CD8-positive, alpha-beta memory T cell (primary cell): ENCODE measurements around the gene DOHH. TPM values are rescaled to one million over a fixed set of nuclear protein-coding genes. Genes with fewer than 3 reads are reported as not detected.

ENCODE experiments used
- CTCF ChIA-PET: fragments of 350-600 bp; sonication (Branson Sonifier 250); formaldehyde crosslinking; loops from one replicate; lab custom pipeline; 2021; ENCODE audit warnings: antibody characterized with exemption; lab: Charles Lee
- POLR2A ChIA-PET: fragments of 350-600 bp; sonication (Branson Sonifier 250); formaldehyde crosslinking; loops from one replicate; lab custom pipeline; 2021; ENCODE audit warnings: antibody characterized with exemption; lab: Charles Lee
- DNase-seq, 5 donors: peaks; one replicate each; pipeline versions ENCODE4 v3.0.0 to v3.0.0-alpha.2; 2020 to 2022; ENCODE audit warnings: mixed read lengths in 1 of 5
- H3K27ac ChIP-seq: one replicate; pipeline ENCODE4 v1.7.0; 2013; ENCODE audit warnings: low read depth, mild to moderate bottlenecking, low read length, moderate library complexity
- H3K27me3 ChIP-seq: 2 replicates; pipeline ENCODE4 v1.7.0; 2013; ENCODE audit warnings: low read length, mild to moderate bottlenecking; ENCODE audit not compliant: insufficient read depth, poor library complexity, severe bottlenecking
- H3K36me3 ChIP-seq: 2 replicates; pipeline ENCODE4 v1.7.0; 2013; ENCODE audit warnings: mild to moderate bottlenecking, low read length, moderate library complexity; ENCODE audit not compliant: insufficient read depth
- H3K4me1 ChIP-seq: 2 replicates; pipeline ENCODE4 v1.7.0; 2013; ENCODE audit warnings: mild to moderate bottlenecking, low read length, moderate library complexity; ENCODE audit not compliant: insufficient read depth
- H3K4me3 ChIP-seq: 2 replicates; pipeline ENCODE4 v1.7.0; 2013; ENCODE audit warnings: mild to moderate bottlenecking, low read length
- H3K9me3 ChIP-seq: 2 replicates; pipeline ENCODE4 v1.7.0; 2013; ENCODE audit warnings: mild to moderate bottlenecking, low read length
- H3K27ac Mint-ChIP-seq, 8 donors: one replicate each; pipeline ENCODE4 v1.8.0; 2020 to 2021; ENCODE audit warnings: mixed read lengths in 8 of 8, mild to moderate bottlenecking in 6 of 8, inconsistent platforms in 3 of 8, moderate library complexity in 3 of 8
- H3K27me3 Mint-ChIP-seq, 2 donors: one replicate each; pipeline ENCODE4 v1.8.0; 2020 to 2021; ENCODE audit warnings: mixed read lengths in 2 of 2, mild to moderate bottlenecking in 1 of 2, moderate library complexity in 1 of 2
- H3K36me3 Mint-ChIP-seq, 3 donors: one replicate each; pipeline ENCODE4 v1.8.0; 2020 to 2021; ENCODE audit warnings: mixed read lengths in 3 of 3, inconsistent platforms in 1 of 3, mild to moderate bottlenecking in 1 of 3
- H3K4me1 Mint-ChIP-seq, 3 donors: one replicate each; pipeline ENCODE4 v1.8.0; 2020 to 2021; ENCODE audit warnings: mixed read lengths in 3 of 3, inconsistent platforms in 1 of 3, mild to moderate bottlenecking in 1 of 3
- H3K4me3 Mint-ChIP-seq, 7 donors: one replicate each; pipeline ENCODE4 v1.8.0; 2020 to 2021; ENCODE audit warnings: mixed read lengths in 7 of 7, mild to moderate bottlenecking in 6 of 7, moderate library complexity in 4 of 7, inconsistent platforms in 2 of 7
- H3K9me3 Mint-ChIP-seq, 5 donors: one replicate each; pipeline ENCODE4 v1.8.0; 2020 to 2022; ENCODE audit warnings: mixed read lengths in 5 of 5, mild to moderate bottlenecking in 3 of 5, moderate library complexity in 2 of 5, inconsistent platforms in 1 of 5
- polyA plus RNA-seq: library from polyadenylated mRNA; unstranded; fragments of 300-500 nt; fragmentation: Illumina TruSeq; gene quantifications from one replicate; pipeline ENCODE4 v1.2.3, GENCODE V29; 2021
- total RNA-seq, 2 experiments: library from RNA; stranded (reverse); gene quantifications; one replicate each; pipeline ENCODE4 v1.2.3, GENCODE V29; 2021

DOHH gene
- total and polyA plus RNA-seq, 3 experiments from 2014 or later = 14.0 to 21.4 (median 21.3) TPM

GRCh38 chr19:3480383-3481091 lies 19.9 kb downstream of the DOHH start, which contains the start of gene SMIM24:
SMIM24 (minus strand) TSS chr19:3480525; CDS start chr19:3480463, 62 bp downstream.
- no peaks in the 10 kb centered on the region for H3K27me3 ChIP-seq
- H3K27me3 Mint-ChIP-seq = peaks cover 0 to 4% of the 10 kb centered on the region in 2 donors
- H3K4me1 ChIP-seq = peaks cover 9% of the 10 kb centered on the region
- H3K27ac ChIP-seq = no peak within 1 kb of the TSS
- H3K4me1 Mint-ChIP-seq = peaks cover 10 to 16% (median 12%) of the 10 kb centered on the region in 3 donors
- H3K9me3 Mint-ChIP-seq = no peaks in the 10 kb centered on the region
- DNase-seq = no peak
- no peak within 1 kb of the TSS for H3K4me3 ChIP-seq
- no peaks in the 10 kb centered on the region for H3K9me3 ChIP-seq
- no peak within 1 kb of the TSS for H3K27ac Mint-ChIP-seq
- H3K36me3 Mint-ChIP-seq = no peaks in the 10 kb centered on the region
- H3K4me3 Mint-ChIP-seq = peak within 1 kb of the TSS in 1 of 7 donors; percentile 5
- H3K36me3 ChIP-seq = no peaks in the 10 kb centered on the region
- POLR2A ChIA-PET = no interaction called here
- CTCF ChIA-PET = interaction anchor here (0.6 to 1.5 kb wide), 2 partner anchors 7 to 54 kb away, joined by 3 read pairs; no protein-coding TSS in a partner anchor

DNA sequence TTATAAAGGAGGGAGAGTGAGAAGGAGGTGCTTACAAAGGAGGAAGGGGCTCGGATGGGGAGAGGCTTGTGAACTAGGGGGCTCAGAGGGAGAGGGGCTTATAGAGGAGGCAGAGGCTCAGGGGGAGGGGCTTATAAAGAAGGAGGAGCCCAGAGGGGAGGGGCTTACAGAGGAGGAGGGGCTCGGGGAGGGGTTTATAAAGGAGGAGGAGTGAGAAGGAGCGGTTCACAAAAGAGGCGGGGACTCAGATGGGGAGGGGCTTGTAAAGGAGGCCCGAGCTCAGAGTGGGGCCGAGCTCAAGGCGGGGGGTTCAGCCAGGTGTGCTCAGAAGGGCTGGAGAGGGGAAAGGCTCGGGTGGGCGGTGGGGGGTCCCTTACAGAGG lies 20.6 kb downstream of the DOHH start:
- H3K36me3 Mint-ChIP-seq = no peaks in the 10 kb centered on the region
- peaks cover 10 to 16% (median 12%) of the 10 kb centered on the region in 3 donors for H3K4me1 Mint-ChIP-seq

DNA sequence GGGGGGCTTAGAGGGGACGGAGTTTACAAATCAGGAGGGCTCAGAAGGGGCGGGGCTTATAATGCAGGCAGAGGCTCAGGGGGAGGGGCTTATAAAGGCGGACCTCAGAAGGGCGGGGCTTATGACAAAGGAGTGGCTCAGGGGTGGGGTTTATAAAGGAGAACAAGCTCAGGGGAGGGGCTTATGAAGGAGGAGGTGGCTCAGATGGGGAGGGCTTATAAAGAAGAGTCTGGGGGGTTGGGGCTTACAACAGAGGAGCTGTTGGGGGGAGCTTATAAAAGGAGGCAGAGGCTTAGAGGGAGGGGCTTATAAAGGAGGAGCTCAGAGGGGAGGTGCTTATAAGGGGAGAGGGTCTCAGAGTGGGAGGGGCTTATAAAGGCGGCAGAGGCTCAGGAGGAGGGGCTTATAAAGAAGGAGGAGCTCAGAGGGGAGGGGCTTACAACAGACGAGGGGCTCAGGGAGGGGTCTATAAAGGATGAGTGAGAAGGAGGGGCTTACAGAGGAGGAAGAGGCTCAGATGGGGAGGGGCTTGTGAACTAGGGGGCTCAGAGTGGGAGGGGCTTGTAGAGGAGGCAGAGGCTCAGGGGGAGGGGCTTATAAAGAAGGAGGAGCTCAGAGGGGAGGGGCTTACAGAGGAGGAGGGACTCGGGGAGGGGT lies 21.2 kb downstream of the DOHH start:
- peak; percentile 25 to 71 (median 51) for DNase-seq
- peak overlapping the region in 5 of 7 donors; percentile 33 to 79 (median 62) for H3K4me3 Mint-ChIP-seq
- H3K4me1 Mint-ChIP-seq = peaks cover 10 to 16% (median 12%) of the 10 kb centered on the region in 3 donors
- no peaks in the 10 kb centered on the region for H3K9me3 ChIP-seq
- no peaks in the 10 kb centered on the region for H3K36me3 Mint-ChIP-seq
- peak overlapping the region in 1 of 8 donors; percentile 84 for H3K27ac Mint-ChIP-seq
- H3K27me3 Mint-ChIP-seq = peaks cover 0 to under 1% of the 10 kb centered on the region in 2 donors
- no peak overlapping the region for H3K4me3 ChIP-seq
- ChIA-PET POLR2A (interaction anchor here (0.6 kb wide), 2 partner anchors 54 to 138 kb away, joined by 4 read pairs; no protein-coding TSS in a partner anchor), CTCF (interaction anchor here (0.6 to 0.9 kb wide), 2 partner anchors 34 to 50 kb away, joined by 3 read pairs; no protein-coding TSS in a partner anchor)
- H3K27ac ChIP-seq = no peak overlapping the region
- no peaks in the 10 kb centered on the region for H3K27me3 ChIP-seq
- no peaks in the 10 kb centered on the region for H3K9me3 Mint-ChIP-seq
- peaks cover 9% of the 10 kb centered on the region for H3K4me1 ChIP-seq
- H3K36me3 ChIP-seq = no peaks in the 10 kb centered on the region

More for the DNA sequence above, 20.6 kb downstream of the DOHH start:
- no peak overlapping the region for H3K4me3 ChIP-seq
- peak in 3 of 5 donors; percentile 25 to 46 (median 28) for DNase-seq
- peaks cover 9% of the 10 kb centered on the region for H3K4me1 ChIP-seq
- CTCF ChIA-PET = interaction anchor here (0.6 to 0.9 kb wide), 2 partner anchors 35 to 51 kb away, joined by 3 read pairs; no protein-coding TSS in a partner anchor
- no peaks in the 10 kb centered on the region for H3K9me3 ChIP-seq
- peaks cover 0 to 4% of the 10 kb centered on the region in 2 donors for H3K27me3 Mint-ChIP-seq
- no peak overlapping the region for H3K27ac Mint-ChIP-seq
- H3K4me3 Mint-ChIP-seq = no peak overlapping the region
- no peaks in the 10 kb centered on the region for H3K27me3 ChIP-seq
- H3K36me3 ChIP-seq = no peaks in the 10 kb centered on the region
- H3K27ac ChIP-seq = no peak overlapping the region
- POLR2A ChIA-PET = interaction anchor here (0.6 kb wide), 1 partner anchor 53 kb away, joined by 4 read pairs; no protein-coding TSS in a partner anchor
- H3K9me3 Mint-ChIP-seq = no peaks in the 10 kb centered on the region

DNA sequence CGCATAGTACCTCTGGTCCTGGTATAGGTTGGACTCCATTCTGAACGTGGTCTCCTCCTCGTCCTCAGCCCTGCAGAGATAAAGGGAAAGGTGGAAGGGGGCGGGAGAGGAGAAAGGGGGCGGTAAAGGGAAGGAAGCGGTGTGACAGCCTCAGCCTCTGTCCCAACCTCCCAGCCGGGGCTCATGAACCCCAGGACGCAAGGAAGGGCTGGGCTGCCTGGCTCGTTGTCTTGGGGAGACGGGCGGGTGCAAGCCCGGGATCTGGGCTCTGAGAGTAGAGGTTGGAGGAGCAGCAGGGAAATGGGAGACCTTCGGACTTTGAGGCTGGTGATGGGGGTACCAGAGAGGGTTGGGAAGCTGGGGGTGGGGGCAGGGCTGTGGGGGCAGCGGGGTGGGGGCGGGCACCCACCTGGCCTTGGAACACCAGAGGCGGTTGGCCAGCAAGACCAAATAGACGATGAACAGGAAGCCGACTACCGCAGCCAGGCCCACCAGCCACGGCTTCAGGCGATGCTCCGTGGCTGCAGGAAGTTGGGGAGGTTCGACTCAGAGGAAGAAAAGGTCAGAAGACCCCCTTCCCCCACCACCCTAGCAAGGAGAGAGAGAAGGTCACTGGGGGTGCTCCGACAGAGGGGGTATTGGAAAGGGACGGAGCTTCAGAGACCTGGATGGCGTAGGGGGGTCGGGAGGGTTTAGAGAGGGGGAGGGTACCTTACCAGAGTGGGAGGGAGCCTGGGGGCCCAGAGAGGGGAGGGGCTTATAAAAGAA lies 21.9 kb downstream of the DOHH start:
- Mint-ChIP-seq H3K4me3 (peak overlapping the region in 5 of 7 donors; percentile 62 to 79 (median 72)), H3K27ac (peak overlapping the region in 4 of 8 donors; percentile 22 to 84 (median 74)), H3K27me3 (no peaks in the 10 kb centered on the region), H3K9me3 (no peaks in the 10 kb centered on the region), H3K4me1 (peaks cover 10 to 16% (median 12%) of the 10 kb centered on the region in 3 donors), H3K36me3 (no peaks in the 10 kb centered on the region)
- H3K36me3 ChIP-seq = no peaks in the 10 kb centered on the region
- H3K9me3 ChIP-seq = no peaks in the 10 kb centered on the region
- peak in 2 of 5 donors; percentile 3 to 20 for DNase-seq
- H3K4me1 ChIP-seq = peaks cover 9% of the 10 kb centered on the region
- ChIA-PET POLR2A (interaction anchor here (0.6 kb wide), 1 partner anchor 137 kb away, joined by 4 read pairs; no protein-coding TSS in a partner anchor), CTCF (interaction anchor here (0.9 kb wide), 1 partner anchor 49 kb away, joined by 3 read pairs; no protein-coding TSS in a partner anchor)
- H3K27ac ChIP-seq = no peak overlapping the region
- no peak overlapping the region for H3K4me3 ChIP-seq
- no peaks in the 10 kb centered on the region for H3K27me3 ChIP-seq

- H3K27me3 Mint-ChIP-seq = no peaks in the 10 kb centered on the region
- H3K4me1 ChIP-seq = peaks cover 9% of the 10 kb centered on the region
- H3K9me3 ChIP-seq = no peaks in the 10 kb centered on the region
- no peak overlapping the region for H3K27ac ChIP-seq
- no peak overlapping the region for H3K4me3 ChIP-seq
- no peaks in the 10 kb centered on the region for H3K9me3 Mint-ChIP-seq
- peak overlapping the region in 3 of 8 donors; percentile 29 to 91 (median 69) for H3K27ac Mint-ChIP-seq
- ChIA-PET POLR2A (no interaction called here), CTCF (no interaction called here)
- peak overlapping the region in 5 of 7 donors; percentile 5 to 70 (median 62) for H3K4me3 Mint-ChIP-seq
- H3K36me3 ChIP-seq = no peaks in the 10 kb centered on the region
- H3K27me3 ChIP-seq = no peaks in the 10 kb centered on the region
- DNase-seq = no peak
- H3K36me3 Mint-ChIP-seq = no peaks in the 10 kb centered on the region
- peaks cover 10 to 16% (median 12%) of the 10 kb centered on the region in 3 donors for H3K4me1 Mint-ChIP-seq
Measured at GRCh38 chr19:3477951-3478350, 22.5 kb downstream of the DOHH start.

DNA sequence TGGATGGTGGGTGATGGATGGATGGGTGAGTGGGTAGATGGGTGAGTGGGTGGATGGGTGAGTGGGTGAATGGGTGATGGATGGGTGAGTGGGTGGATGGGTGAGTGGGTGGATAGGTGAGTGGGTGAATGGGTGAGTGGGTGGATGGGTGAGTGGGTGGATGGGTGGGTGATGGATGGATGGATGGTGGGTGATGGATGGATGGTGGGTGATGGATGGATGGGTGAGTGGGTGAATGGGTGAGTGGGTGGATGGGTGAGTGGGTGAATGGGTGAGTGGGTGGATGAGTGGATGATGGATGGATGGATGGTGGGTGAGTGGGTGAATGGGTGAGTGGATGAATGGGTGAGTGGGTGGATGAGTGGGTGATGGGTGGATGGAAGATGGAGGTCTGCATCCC lies 23.0 kb downstream of the DOHH start:
- CTCF ChIA-PET = no interaction called here

GRCh38 chr19:3476830-3477229 lies 23.6 kb downstream of the DOHH start:
- Mint-ChIP-seq H3K4me1 (peaks cover 10 to 16% (median 12%) of the 10 kb centered on the region in 3 donors), H3K36me3 (no peaks in the 10 kb centered on the region), H3K27ac (no peak overlapping the region), H3K9me3 (no peaks in the 10 kb centered on the region), H3K27me3 (no peaks in the 10 kb centered on the region), H3K4me3 (no peak overlapping the region)
- H3K4me3 ChIP-seq = no peak overlapping the region
- H3K4me1 ChIP-seq = peaks cover 9% of the 10 kb centered on the region
- no peak overlapping the region for H3K27ac ChIP-seq
- DNase-seq = no peak
- POLR2A ChIA-PET = no interaction called here
- no peaks in the 10 kb centered on the region for H3K9me3 ChIP-seq
- CTCF ChIA-PET = no interaction called here
- no peaks in the 10 kb centered on the region for H3K27me3 ChIP-seq
- no peaks in the 10 kb centered on the region for H3K36me3 ChIP-seq

More for the DNA sequence above, 23.0 kb downstream of the DOHH start:
- H3K27me3 Mint-ChIP-seq = no peaks in the 10 kb centered on the region
- no peaks in the 10 kb centered on the region for H3K9me3 Mint-ChIP-seq
- Histone ChIP-seq H3K27ac (no peak overlapping the region), H3K4me1 (peaks cover 9% of the 10 kb centered on the region), H3K27me3 (no peaks in the 10 kb centered on the region), H3K4me3 (no peak overlapping the region), H3K36me3 (no peaks in the 10 kb centered on the region), H3K9me3 (no peaks in the 10 kb centered on the region)
- no peak overlapping the region for H3K27ac Mint-ChIP-seq
- POLR2A ChIA-PET = no interaction called here
- no peak overlapping the region for H3K4me3 Mint-ChIP-seq
- H3K4me1 Mint-ChIP-seq = peaks cover 10 to 16% (median 12%) of the 10 kb centered on the region in 3 donors
- no peaks in the 10 kb centered on the region for H3K36me3 Mint-ChIP-seq
- DNase-seq = no peak
